A204.1 (cell line): ENCODE measurements around the gene RBMS3.

Experiments used
- FAIRE-seq: peaks from 2 replicates; lab custom pipeline; 2012; peaks lifted over from hg19 to GRCh38; lab: Jason Lieb, UNC

The RBMS3 gene

GRCh38 chr3:29277249-29277648, 3.6 kb upstream of the RBMS3 start:
- no peak for FAIRE-seq

DNA sequence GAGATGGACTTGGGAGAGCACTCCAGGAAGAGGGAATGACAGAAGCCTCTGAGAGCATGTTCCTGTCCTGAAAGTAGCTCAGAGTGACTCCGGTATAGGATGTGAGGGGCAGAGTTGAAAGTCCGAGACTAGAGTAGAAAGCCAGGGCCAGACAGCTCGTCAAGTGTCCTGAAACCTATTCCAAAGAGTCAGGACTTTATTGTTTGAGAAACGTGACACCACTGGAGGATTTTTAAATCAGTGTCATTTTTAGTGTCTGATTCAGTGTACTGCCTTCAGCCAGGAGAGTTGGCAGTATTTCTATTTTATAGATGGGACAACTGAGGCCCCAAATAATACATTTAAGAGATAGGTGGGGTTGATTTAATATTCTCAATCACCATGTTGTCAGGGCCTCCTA, 1.6 kb upstream of the RBMS3 start:
- FAIRE-seq: no peak

DNA sequence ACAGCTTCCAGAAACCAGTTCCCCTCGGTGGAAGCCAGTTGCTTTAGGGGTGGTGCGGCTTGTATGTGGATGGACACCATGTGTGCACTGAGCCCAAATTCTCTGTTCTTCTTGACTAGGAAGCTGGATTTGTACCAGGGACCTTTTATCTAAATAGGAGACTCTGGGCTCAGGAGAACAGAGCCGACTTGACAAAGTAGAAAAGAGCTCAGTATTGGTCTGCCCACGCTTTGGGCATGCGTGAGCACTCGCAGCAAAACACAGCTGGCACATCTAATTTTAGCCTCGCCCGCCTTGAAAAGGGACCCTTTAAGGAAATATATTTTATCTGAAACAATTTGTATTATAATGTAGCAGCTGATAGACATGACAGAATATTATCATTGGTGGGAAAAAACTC, 1.1 kb upstream of the RBMS3 start:
- FAIRE-seq: no peak

DNA sequence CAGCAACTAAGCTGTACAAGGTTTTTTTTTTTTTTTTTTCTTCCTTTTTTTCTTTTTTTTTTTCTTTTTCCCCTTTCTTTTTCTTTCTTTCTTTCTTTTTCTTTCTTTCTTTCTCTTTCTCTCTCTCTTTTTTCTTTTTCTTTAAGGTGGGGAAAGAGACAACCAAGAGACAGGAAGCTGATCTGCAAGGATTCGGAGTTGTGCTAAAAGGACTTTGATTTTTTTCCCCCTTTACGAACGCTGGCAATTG, 148 bp downstream of the RBMS3 start:
- FAIRE-seq: no peak

DNA sequence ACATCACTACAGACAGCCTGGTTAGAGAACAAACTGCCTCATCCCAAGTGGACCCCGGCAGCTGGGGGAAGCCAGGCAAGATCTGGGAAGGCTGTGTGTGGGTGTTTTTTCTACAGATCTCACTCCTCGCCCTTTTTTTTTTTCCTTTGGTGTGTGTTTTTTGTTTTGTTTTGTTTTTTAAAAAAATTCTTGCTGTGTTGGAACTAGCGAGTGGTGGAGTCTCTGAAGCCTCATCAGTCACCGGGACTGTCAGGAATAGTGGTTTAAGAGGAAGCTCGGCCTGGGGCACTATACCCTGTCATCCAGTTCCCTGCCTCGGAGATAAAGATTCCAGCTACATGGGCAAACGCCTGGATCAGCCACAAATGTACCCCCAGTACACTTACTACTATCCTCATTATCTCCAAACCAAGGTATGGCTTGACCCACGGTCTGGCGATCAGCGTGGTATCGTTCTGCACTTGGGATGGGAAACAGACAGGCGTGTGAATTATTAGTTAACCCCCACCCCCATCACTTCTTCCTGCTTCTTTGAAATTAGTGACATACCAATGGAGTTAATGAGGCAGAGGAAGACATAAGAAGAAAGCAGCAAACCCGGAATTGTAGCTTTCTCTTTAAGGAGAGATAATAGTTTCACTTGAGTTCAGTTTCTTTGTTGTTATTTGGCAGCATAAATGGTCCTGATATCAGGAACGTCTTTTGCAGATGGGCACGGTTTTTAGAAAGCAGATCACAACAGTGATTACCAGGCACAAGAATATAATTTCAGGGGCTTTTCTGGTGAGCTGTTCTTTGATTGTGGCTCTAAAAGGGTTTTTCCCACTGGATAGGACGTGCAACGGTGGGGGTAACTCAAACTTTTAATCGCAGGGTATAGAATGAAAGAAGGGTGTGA, 722 bp downstream of the RBMS3 start:
- no peak for FAIRE-seq

DNA sequence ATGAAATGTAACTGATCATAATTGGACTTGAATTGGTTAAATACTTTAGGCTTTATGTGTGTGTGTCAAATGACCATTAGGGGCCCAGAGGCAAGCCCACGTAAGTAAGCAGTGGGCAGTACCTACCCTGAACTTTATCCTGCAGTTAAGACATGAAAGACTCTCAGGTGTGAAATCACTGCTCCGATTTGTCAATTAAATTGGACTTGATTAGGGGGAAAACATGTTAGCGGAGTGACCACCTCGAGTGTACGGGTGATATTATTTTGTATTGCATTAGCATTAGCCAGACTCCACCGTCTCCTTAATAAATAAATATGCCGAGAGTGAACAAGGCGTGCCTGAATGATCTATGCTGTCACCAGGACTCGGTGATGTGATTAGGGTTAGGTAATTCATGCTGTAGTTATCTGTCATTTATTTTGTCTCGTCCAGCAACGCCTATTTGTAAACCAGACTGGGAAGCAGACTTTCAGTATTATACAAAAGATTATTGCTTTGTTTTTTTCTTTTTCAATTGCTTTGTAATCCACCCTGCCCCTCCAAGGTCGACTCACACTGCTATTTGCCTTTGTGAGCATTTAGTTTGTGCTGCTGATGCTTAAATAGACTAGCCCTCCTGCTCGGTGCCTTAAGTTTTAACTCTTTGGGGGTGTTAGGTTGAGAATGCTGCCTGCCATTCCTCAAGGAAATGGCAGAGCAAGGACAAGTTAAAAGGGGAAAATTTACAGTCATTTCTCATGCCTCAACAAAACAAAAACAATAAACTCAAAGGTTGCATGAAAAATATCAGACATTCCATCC, 1.8 kb downstream of the RBMS3 start:
- FAIRE-seq: no peak

GRCh38 chr3:29283231-29284119, 2.6 kb downstream of the RBMS3 start:
- no peak for FAIRE-seq

GRCh38 chr3:29284497-29284896, 3.6 kb downstream of the RBMS3 start:
- no peak for FAIRE-seq

DNA sequence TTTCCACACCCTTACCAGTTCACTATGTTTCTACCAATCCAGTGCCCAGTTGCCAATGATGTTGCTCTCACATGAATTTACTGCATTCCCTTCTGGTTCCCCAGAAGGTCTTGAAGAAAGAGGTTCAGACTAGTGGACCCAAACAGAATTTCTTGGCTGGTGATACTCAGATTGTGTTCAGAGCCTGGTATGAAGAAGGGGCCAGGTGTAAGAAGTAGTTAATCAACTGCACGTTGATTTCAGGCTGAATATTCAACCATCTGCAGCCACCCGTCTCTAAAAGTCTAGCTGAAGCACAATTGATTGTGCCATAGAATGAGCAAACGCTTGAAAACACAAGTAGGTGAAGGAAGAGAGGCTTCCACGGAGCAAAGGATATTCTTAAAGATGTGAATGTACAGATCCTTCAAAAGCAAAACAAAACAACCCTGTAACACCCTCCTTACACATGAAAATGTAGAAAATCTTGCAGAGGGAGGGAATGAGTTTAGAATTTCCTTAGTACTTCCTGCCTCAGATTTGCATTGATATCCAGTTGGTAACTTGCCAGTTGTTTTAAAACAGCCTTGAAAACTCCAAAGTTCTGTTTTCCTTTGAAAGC, 4.7 kb downstream of the RBMS3 start:
- no peak for FAIRE-seq

DNA sequence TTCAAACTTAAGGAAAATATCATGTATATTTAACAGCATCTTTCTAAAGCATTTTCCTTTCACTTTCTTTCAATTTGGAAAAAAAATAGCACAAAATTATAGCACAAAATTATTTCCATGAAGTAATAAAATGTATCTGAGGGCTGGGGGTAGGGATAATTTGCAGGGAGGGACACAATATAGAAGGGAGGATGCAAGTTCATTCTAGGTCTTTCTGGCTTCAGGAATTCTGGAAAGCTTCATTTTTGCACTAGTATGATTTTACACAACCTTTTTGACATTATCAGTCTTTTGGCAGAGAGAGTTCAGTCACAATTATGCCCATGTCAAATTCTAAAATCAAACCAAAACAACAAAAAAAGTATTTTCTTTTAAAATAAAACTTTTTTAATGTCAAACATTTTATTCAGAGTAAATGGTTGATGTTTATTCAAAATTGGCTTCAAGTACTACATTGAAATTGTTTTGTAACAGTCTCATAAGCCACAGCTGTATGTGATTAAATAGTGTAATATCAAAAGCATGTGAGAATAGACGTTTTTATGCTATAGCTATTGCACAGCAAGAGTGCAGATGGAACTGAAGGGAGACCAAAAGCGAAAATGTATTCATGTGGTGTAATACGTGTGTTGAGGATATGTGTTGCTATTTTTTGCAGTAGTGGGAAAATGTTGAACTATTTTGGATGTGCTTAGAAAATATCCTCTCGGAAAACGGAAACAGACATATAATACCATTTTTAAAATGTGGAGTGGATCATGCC, 5.8 kb downstream of the RBMS3 start:
- FAIRE-seq: no peak

GRCh38 chr3:29290596-29290995, 9.7 kb downstream of the RBMS3 start:
- FAIRE-seq: no peak

- FAIRE-seq: no peak
These were observed 10.6 kb downstream of the RBMS3 start for GRCh38 chr3:29291260-29291981.

- FAIRE-seq: no peak
These were observed 11.1 kb downstream of the RBMS3 start for GRCh38 chr3:29291982-29292363.

DNA sequence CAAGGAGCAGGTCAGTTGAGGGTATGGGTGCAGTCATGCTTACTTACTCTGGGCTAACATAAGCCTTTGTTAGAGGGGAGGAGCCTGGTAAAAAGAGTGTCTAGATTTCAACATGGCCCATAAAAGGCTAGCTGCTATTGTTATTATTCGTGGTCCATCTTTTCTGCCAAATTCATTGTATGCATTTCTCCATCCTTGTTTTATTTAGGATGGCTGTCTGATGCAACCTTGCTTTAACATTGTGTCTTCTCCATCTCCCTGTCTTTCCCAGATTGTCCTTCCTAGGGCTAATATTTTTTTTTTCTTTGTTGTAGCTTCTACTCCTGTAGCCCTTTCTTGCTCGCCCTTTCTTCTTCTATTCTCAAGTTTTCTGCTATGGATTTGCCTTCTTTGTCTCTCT, 12.6 kb downstream of the RBMS3 start:
- no peak for FAIRE-seq

- no peak for FAIRE-seq
These were observed 17.1 kb downstream of the RBMS3 start for GRCh38 chr3:29297998-29298397.

DNA sequence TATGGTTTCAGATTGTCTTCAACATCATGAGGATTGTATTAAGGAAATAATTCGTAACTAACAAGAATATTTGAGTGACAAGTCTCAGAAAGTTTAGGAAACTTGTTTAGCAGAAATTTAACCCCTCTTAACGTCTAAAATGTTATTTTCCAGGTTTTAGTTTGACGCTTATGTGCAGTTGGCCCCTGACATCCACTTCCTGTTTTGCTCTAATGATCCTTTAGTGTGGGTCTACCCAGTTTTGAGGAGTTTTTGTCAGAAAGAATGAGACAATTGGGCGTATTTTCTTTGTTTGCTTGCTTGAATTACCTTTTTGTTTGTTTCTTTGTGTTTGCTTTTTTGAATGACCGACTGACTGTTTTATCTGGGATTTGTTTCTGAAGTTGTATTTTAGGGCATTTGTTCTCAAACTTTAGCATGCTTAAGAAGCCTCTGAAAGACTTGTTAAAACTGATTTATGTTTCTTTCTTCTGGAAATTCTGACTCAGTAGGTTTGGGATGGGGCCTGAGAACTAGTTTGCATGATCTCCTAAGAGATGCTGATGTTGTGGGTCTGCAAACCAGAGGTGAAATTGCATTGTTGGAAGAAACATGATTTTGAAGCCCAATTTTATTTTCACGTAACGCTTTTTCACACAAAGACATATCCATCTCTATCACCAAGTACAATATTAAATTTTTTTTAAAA, 20.6 kb downstream of the RBMS3 start:
- no peak for FAIRE-seq

GRCh38 chr3:29302619-29303018, 21.7 kb downstream of the RBMS3 start:
- FAIRE-seq: no peak

DNA sequence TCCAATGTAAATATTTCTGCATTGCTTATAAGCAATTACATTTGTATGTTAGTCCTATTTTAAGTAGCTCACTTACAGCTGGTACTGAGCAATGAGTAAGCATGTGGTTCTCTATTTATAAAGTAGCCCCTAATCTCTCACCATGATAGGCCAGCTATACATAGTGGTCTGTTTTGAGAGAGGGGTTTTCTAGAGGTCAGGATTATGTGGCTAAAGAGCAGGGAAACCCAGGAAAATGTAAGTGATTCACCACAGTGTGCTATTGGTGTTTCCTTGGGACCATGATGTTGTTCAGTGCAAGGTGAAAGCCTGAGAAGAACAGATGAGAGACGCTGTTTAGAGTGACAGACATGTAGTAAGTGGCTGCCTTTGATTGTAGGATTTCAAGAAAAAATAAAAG, 26.4 kb downstream of the RBMS3 start:
- FAIRE-seq: no peak

GRCh38 chr3:29310865-29311264, 30.0 kb downstream of the RBMS3 start:
- FAIRE-seq: no peak

GRCh38 chr3:29311795-29312194, 30.9 kb downstream of the RBMS3 start:
- no peak for FAIRE-seq
